Stimulated activated CD4-positive, alpha-beta T cell treated with anti-CD3 and anti-CD28 coated beads, Interleukin-2, amount 100 ng/mL, for 48 hours (primary cell): ENCODE measurements around the gene PMPCA.

ENCODE experiments used
- DNase-seq, 2 donors: peaks; one replicate each; pipeline ENCODE4 v3.0.0-alpha.2; 2020

The PMPCA gene

DNA sequence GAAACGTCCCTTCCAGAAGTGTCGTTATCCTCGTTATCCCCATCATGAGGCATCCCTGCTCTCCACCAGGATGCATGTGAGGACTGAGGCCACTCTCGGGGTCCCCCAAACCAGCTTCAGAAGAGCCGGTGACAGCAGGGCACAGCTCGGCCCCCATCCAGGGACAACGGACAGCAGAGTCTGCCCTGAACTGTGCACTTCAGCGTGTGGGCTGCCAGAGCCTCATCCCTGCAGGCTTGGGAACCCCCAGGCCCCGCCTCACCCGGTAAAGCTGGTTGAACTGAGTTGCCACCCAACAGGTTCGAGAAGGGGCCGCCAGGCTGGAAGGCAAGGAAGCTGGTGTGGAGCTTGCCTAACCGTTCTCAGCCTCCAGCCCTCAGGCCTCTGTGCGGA, 36.3 kb upstream of the PMPCA start:
- DNase-seq = no peak

DNA sequence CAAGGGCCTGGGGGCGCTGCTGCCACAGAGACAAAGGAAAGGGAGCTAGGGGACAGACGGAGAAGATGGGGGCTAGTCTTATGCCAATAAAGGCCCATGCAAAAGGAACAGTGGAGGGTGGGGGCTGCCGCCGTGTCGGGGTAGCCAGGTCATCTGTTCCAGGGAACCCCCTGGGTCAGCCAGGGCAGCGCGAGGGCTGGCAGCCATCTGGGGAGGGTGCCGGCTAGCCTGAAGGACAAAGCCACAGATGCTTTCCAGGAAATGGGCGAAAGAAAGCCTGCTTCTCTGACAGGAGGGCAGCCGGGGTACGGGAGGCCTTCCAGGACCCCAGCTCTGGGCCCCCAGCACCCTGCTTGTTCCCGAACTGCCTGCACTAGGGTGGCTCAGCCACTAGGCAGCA, 35.4 kb upstream of the PMPCA start:
- DNase-seq = no peak

DNA sequence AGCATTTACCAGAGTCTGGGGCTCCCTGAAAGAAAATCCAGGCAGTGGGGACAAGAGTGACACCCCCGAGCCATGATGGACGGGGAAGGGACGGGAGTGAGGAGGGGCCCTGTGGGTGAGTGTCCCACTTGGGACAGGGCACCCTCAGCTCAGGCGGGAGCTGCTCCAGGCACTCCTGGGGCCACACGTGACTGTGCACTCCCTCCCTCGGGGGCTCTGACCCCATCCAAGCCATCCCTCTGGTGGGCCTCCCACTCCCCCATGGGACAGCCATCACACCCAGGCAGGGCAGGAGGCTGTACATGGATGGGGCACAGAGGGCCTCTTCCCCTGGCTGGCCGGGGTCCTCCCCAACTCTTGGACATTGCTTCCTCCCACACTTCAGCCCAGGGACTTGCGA, 34.0 kb upstream of the PMPCA start:
- no peak for DNase-seq

DNA sequence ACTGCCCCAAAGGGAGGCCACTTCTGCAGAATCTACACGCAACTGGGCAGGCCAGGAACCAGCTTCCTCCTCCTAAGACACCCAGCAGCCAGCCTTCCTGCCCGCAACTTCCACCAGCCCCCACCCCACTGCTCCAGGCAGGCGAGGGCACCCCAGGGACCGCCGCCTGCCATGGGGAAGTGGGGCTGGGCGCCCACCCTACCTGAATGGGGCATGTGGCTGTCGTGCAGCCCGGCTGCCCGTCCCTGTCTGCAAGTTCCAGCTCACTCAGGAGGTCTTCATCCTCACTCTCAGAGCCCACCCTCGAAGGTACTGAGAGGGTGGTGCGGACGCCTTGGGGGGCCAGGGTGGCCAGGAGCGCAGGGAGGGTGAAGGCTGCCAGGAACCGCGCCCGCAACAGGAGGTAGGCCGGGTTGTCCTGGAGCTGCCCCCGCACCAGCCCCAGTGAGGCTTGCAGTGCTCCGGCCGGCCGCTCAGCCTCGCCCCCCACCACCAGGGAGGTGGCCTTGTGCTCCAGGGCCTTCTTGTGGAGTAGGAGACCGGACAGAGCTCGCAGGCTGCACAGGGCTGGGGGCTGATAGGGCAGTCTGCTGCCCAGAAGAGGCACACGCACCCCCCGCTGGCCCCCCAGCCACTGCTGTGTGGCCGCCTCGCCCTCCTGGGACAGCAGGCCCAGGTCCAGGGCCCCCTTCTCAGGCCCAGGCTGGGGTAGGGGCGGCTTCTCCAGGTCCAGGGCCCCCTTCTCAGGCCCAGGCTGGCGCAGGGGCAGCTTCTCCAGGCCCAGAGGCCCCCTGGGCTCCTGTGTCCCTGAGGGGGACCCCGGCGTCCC, 32.9 kb upstream of the PMPCA start:
- DNase-seq = no peak

DNA sequence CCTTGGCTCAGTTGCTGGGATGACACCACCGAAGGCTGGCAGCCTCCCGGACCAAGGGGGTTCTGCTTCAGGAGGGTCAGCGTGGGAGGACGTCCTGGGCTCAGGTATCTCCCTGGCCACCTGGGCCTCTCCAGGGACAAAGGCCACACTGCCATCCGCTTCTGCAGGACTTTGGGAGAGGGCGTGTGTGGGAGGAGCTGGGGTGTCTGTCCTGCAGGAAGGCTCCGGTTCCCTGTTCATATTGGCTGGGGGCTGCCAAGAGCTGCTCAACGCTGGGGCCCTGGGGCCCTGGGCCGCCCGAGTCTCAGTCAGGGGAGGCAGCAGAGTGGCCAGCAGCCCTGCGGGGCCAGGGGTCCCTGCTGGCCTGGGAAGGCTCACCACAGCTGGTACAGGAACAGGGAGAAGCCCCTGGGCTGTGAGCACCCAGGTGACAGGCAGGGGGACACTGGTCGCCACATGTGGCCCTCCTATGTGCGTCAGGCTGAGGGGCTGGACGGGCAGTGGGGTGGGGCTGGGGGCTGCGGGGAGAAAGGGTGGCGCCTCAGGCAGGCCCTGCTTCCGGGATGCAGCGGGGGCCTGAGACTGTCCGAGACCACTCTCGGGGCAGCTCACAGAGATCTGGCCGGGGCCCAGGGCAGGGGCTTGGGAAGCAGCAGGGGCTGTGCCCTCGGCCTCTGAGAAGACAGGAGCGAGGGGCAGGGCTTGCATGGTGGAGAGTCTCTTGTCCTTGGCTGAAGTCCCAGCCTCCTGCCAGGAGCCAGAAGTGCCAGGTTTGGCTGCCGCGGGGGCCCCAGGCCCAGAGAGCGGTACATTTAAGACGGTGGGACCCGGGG, 32.1 kb upstream of the PMPCA start:
- DNase-seq = no peak

DNA sequence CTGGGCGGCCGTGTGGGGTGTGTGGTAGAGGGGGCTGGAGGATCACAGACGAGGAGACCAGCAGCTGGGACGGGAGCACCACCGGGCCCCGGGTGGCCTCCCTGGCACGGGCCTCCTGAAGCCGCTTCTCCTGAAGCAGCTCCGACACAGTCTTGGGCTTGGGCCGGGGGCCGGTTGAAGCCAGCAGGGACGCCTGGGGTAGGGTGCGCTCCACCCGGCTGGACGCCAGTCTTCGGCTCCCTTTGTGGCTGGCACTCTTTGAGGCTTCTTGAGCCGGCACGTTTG, 31.5 kb upstream of the PMPCA start:
- DNase-seq = no peak

DNA sequence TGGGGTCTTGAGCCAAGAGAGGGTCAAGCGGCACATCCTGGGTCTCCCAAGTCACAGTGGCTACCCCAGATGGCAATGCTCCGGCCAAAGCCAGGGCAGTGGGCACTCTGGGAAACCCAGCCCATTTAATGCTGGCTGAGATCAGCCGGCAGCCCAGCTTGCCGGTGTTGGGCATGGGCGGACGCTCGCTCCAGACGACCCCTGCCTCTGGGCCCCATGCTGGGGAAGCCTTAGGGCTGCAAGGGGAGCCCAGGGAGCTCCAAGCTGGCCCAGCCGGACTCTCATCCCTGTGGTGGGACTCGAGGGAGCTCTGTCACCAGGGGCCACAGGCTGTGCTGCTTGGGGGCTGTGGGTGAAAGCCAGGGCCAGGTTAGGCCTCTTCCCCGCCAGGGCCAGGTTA, 31.1 kb upstream of the PMPCA start:
- DNase-seq = no peak

DNA sequence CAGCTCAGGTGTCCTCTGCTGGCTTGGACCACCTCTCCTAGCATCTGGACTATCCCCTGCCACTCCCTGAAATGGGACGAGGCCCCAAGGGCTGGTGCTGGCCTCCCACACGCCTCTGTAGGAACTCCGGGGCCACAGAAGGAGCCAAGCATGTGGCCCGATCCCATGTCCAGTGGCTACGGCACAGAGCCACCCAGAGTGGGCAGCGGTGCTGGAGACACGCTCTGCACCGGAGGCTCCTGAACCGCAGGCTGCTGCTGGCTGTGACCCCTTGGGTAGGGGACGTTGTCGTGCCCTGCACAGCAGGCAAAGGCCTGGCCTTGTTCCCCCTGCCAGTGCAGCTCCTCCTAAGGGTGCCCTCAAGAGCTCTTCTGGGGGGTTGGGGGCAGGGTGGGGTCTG, 30.6 kb upstream of the PMPCA start:
- DNase-seq = no peak

DNA sequence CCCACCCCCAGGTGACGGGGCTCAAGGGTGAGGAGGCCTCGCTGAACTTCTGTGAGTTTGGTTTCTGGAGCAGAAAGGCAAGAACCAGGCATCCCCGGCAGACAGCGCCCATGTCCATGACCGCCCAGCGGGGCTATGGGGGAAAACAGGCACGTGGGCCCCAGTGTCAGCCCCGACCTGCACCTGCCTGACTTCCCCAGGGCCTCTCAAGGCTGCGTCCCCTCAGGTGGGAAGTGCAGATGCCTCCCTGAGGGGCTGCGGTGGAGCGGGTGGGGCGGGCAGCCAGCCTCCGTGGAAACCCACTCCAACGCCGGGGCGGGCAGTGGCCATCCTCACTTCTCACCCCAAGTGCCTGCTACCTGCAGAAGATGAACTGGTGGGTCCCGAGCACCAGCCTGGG, 30.1 kb upstream of the PMPCA start:
- DNase-seq = no peak

DNA sequence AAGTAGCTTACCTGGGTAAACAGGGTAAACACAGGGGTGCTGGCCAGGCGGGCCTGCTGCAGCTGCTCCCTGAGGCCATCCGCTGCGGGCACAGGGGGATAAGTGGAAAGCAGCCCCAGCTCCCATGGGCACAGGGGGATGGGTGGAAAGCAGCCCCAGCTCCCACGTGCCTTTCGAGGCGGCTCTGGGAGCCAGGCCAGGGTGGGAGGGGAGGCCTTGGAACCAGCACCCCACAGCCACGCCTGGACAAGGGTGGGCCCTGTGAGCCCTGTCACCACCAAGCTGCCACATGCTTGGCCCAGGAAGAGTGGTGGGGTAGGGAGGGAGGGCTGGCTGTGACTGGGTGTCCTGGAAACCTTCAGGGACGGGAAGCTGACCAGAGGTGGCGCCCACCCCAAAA, 29.1 kb upstream of the PMPCA start:
- DNase-seq = no peak

DNA sequence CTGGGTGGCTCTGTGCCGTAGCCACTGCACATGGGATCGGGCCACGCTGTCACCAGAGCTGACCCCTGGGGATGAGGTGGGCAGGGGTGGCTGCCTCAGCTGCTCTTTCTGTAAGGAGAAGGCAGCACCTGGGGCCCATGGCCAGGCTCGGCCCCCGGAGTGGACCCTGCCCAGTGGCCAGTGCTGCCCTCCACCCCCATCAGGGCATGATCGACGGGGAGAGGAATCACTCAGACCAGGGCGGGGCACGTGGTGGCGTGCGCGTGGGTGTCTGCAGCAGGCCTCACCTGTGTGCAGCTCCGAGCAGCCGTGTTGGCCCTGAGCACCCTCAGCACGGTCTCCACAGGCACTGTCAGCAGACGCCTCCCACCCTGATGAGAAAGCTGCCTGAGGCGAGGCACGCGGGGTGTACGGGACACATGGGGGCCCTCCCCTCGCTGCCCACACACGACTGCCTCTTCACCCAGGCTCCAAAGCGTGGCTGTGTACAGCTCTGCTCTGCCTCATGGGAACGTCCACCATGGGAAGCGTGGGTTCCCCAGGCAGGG, 28.4 kb upstream of the PMPCA start:
- DNase-seq = no peak

DNA sequence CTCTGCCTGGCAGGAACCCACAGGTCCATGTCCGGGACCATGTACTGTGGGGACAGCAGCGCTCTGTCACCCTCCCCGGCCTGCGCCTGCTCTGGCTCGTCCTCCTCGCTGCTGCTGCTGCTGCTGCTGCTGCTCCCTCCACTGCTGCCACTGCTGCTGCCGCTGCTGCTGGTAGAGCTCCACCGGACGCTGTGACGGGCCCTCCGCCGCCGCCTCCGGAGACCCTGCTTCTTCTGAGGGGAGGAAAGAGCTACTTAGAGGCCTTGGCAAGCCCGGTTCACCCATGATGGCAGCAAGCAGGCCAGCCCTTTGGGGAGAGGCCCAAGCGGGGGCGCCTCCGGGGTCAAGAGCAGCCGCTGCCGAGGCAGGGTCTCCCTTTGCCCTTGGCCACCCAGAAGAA, 27.0 kb upstream of the PMPCA start:
- no peak for DNase-seq

DNA sequence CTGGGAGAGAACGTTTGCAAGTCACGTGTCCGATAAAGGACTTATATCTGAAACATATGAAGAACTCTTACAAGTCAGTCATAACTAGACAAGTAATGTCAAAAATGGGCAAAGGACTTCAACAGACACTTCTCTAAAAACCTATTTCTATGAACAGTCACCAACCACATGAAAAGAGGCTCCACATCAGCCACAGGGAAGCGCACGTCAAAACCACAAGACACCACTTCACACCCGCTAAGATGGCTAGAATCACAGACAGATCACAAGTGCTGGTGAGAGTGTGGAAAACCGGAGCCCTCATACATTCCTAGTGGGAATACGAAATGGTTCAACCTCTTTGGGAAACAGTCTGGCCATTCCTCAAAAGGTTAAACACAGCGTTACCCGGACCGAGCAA, 25.4 kb upstream of the PMPCA start:
- no peak for DNase-seq

DNA sequence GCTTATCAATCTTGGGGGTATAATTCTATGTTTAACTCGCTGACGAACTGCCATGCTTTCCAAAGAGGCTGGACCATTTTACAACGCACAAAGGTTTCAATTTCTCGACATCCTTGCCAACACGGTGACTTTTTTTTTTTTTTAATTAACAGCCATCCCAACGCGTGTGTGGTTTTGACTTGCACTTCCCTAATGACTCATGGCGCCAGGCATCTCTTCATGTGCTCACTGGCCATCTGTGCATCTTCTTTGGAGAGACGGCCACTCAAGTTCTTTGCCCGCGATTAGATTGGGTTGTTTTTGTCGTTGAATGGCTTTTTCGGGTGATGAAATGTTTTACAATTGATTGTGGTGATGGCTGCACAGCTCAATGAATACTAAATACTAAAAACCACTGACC, 24.4 kb upstream of the PMPCA start:
- DNase-seq = no peak

DNA sequence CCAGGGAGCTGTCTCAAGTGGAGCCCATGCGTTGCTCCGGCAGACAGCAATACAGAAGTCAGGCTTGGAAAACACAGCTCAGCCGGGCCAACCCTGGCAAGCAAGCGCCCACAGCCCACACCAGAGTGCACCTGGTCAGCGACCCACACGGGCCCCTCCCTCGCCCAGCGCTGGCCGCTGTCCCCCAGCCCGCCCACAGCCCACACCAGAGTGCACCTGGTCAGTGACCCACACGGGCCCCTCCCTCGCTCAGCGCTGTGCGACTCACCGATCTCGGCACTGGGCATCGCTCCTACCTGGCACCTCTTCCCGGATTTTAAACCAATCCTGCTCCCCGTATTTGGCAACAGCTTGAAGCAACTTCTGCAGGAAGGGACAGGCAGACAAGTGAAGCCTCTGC, 23.2 kb upstream of the PMPCA start:
- no peak for DNase-seq

DNA sequence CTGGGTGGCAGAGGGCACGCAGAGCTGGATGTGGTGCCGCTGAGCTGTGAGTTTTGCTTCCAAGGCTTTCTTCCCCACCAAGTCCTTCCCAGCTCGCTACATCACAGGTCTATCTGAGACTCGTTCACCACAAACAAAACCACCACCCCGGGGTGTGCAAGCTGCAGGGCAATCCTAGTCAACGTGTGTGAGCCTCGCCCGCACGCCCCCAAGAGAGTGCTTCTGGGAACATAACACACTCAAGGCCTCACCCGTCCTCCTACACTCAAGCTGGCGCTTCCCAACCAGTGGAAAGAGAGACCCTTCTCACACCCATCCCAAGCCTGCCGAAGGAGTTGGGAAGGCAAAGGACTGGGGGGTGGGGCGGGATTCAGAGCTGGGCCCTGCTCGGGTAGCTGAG, 21.1 kb upstream of the PMPCA start:
- no peak for DNase-seq

DNA sequence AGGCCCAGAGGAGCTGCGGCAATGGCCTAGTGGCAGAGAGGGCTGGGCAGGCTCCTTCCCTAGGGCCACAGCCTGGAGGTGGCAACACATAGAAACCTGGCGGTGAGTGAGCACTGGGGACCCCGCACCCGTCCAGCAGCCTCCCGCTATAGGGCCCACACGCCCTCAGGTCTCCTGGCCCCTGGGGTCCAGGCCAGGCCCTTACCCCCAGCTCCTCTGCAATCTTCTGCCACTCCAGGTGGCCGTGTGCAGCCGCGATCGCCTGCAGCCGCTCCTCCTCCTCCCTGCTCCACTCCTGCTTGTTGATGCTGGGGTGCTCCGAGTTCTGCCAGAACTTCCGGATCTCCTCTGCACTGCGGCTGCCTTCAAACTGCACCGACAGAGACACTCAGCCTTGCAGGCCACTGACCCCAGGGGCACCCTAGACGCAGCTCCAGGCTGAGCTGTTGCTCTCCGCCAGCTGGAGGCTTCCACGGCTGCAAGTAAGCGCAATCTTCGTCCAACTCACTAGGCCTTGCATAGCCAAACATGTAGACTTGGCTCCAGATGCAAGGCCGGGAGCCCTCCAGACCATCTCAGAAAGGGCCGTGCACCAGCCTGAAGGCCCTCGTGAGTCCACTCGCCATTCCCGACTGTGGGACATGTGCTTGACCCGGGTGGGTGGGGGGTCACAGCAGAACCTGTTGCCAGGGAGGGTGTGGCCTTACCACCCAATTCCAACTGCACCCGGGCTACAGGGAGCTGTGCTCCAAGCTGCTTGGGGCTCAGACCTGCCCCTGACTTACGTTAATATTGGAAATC, 18.5 kb upstream of the PMPCA start:
- no peak for DNase-seq

DNA sequence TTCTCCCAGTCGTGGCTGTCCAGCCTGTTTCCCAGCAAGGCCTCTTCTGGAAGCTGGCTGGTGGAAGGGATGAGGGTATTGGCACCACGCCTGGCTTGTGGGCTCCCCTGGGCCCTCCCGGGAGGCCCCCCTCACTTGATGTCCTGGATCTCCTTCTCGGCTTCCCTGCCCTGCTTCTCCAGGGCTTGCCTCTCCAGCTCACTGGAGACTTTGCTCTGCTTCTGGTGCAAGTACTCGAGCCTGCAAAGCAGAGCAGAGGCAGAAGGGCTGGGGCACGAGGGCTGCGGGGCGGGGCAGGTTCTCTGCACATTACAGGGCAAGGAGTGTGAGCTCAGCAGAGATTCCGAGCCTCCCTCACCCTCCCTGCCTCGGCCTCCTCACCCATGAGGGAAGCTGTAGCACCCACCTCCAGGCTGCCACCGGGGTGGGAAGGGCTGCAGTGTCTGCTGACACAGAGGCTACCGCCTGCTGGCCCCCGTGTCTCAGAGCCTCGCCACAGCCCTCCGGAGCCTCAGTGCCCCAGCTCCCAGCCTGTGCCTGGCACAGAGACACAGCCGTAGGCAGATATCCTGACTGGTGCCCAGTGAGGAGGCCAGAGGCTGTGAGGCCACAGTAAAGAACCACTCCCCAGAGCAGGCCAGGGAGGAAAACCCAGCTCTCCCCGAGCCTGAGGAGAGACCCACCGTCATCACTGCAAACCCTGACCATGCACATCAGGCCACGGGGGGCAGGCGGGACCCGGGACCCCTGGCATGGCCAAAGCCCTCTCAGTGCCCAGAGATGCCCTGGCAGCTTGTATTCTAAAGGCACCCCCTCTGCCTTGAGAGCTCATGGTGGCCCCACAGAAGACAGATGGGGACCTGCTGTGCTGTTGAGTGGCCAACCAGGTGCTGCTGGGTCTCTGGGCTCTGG, 17.7 kb upstream of the PMPCA start:
- DNase-seq = no peak

DNA sequence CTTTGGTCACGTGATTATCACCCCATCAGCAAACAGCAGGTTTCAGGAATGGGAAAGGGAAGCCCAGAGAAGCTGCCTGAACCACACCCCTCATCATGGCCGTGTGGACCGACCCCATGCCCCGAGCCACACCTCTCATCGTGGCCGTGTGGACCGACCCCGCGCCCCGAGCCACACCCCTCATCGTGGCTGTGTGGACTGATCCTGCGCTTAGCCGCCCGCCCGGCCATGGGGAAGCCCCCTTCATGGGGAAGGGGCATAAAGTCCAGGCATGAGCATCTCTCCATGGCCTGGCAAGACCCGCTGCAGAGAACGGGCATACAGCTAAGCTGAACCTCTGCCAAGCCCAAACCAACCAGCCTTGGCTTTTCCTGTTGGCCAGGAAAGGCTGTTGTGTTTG, 16.9 kb upstream of the PMPCA start:
- DNase-seq = no peak

DNA sequence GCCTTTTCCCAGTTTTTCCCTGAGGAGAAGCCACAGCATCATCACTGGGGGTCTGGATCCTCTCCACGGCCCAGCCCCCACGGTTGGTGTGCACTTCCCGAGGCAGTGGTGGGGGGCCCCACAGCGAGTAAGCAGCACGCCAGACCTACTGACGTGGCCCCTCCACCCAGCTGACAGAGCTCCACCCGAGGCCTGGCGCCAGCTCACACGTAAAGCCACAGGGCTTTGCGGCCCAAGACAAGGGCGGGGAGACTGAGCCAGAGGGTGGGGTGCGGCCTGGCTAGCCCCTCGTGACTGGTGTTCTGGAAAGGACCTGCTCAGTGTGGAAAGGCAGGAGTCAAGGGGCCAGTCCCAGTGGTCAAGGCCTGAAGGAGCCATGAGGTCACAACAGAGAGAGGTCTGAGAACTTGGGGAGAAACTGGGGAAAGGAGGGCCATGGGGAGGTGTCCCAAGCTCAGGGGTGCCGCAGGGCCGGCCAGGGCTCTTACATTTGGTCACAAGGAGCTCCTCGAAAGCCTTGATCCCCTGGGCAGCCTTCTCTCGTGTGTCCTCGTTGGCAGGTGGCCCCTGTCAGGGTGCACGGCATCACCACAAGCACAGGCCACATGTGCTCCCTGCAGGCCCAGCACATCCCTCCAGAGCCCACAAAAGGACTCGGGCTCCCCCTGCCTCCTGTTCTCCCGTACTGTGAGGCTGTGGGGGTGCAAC, 16.0 kb upstream of the PMPCA start:
- no peak for DNase-seq

DNA sequence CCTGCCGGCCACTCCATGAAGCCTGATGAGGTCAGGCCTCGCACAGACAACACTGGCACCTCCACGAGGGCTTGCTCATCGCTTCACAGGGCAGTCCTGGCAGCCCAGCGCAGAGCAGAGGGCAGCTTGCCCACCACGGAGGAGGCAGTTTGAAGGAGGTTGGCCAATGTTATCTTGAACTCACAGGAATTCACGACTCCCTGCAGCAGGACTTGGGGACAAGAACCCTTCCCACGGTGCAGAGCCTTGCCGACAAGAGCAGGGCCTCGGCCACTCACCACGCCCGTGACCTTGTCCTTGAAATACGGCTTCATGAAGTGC, 15.5 kb upstream of the PMPCA start:
- no peak for DNase-seq
